ENCODE results near the gene CD72. TPM values are rescaled to one million over a fixed set of nuclear protein-coding genes. Genes with fewer than 3 reads are reported as not detected.

Gene CD72, protein sequence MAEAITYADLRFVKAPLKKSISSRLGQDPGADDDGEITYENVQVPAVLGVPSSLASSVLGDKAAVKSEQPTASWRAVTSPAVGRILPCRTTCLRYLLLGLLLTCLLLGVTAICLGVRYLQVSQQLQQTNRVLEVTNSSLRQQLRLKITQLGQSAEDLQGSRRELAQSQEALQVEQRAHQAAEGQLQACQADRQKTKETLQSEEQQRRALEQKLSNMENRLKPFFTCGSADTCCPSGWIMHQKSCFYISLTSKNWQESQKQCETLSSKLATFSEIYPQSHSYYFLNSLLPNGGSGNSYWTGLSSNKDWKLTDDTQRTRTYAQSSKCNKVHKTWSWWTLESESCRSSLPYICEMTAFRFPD
- total RNA-seq (2022) (0.70 and 0.95 TPM in 2 replicates), Bru-seq, nascent RNA (percentile 16 among the genes with signal in this experiment), BruChase-seq, experiment 1, labeled RNA remaining after a 2-hour chase (not detected), BruChase-seq, experiment 2, labeled RNA remaining after a 6-hour chase (percentile 15 among the genes with signal in this experiment)
- long read RNA-seq = 0 reads

DNA sequence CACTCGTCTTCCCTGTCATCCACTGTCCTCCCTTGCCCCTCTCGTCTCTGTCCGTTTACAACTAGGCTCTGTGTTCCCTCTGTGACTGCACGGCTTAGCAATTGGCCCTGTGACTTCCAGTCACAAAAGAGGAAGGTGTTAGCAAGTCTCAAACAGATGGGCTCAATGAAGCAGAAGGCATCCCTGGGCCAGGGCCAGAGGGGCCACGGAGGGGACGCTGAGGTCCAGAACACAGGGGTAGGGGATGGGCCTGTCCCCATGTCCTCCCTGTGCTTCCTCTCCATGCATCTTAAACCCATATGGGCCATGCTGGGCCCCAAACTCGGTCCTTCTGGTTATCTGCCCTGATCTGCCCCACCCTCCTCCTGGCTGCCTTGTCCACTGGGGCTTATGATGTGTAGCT is at the start of gene CD72:
Gene CD72, minus strand, starts transcription at position 89 of the 403 bp plus-strand sequence. CDS start 110 bp downstream, outside the sequence.
- POLR2A ChIA-PET = no interaction called here
- H3K27ac Mint-ChIP-seq (ENCODE audit: unreplicated experiment) = no peak within 1 kb of the TSS
- H3K27me3 Mint-ChIP-seq (ENCODE audit: insufficient read depth, unreplicated experiment) = peaks cover 13% of the 10 kb centered on the region
- CTCF ChIA-PET = interaction anchor here (0.6 kb wide), 1 partner anchor 57 kb away, joined by 6 read pairs; no protein-coding TSS in a partner anchor
- H3K4me3 Mint-ChIP-seq (ENCODE audit: unreplicated experiment) = peak within 1 kb of the TSS; percentile 60
- Histone ChIP-seq H3K27me3 (replicated peaks; ENCODE audit: control insufficient read depth, insufficient read depth, low read length) (no peaks in the 10 kb centered on the region), H3K4me3 (ENCODE audit: low read depth, low read length) (no peak within 1 kb of the TSS), H3K9me3 (no peaks in the 10 kb centered on the region), H3K36me3 (ENCODE audit: control insufficient read depth, insufficient read depth, low read length) (no peaks in the 10 kb centered on the region), H3K4me1 (no peaks in the 10 kb centered on the region)
- peaks cover 5% of the 10 kb centered on the region for H3K4me1 Mint-ChIP-seq (ENCODE audit: low read depth, unreplicated experiment)
- no peaks in the 10 kb centered on the region for H3K36me3 Mint-ChIP-seq (ENCODE audit: insufficient read depth, unreplicated experiment)
- intact Hi-C loops (cut with micrococcal nuclease; ENCODE audit: unreplicated experiment) = no loop called here
- no peaks in the 10 kb centered on the region for H3K9me3 Mint-ChIP-seq (ENCODE audit: unreplicated experiment)
- DNase-seq = no peak
- TF ChIP-seq, protein P1, sequence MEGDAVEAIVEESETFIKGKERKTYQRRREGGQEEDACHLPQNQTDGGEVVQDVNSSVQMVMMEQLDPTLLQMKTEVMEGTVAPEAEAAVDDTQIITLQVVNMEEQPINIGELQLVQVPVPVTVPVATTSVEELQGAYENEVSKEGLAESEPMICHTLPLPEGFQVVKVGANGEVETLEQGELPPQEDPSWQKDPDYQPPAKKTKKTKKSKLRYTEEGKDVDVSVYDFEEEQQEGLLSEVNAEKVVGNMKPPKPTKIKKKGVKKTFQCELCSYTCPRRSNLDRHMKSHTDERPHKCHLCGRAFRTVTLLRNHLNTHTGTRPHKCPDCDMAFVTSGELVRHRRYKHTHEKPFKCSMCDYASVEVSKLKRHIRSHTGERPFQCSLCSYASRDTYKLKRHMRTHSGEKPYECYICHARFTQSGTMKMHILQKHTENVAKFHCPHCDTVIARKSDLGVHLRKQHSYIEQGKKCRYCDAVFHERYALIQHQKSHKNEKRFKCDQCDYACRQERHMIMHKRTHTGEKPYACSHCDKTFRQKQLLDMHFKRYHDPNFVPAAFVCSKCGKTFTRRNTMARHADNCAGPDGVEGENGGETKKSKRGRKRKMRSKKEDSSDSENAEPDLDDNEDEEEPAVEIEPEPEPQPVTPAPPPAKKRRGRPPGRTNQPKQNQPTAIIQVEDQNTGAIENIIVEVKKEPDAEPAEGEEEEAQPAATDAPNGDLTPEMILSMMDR (IDR thresholded peaks at IDR 0.05; ENCODE audit: insufficient read depth in 1 of 2, low read depth in 1 of 2, low read length in 1 of 2, severe bottlenecking in 1 of 2, unreplicated experiment in 1 of 2) = no peak
- BruUV-seq (replicated peaks) = no TSS peak

GRCh38 chr9:35667939-35668338 is 49.7 kb upstream of the CD72 start:
- Mint-ChIP-seq H3K27me3 (ENCODE audit: insufficient read depth, unreplicated experiment) (no peaks in the 10 kb centered on the region), H3K27ac (ENCODE audit: unreplicated experiment) (peak overlapping the region; percentile 16), H3K4me1 (ENCODE audit: low read depth, unreplicated experiment) (peaks cover 22% of the 10 kb centered on the region), H3K4me3 (ENCODE audit: unreplicated experiment) (no peak overlapping the region), H3K9me3 (ENCODE audit: unreplicated experiment) (peaks cover 12% of the 10 kb centered on the region), H3K36me3 (ENCODE audit: insufficient read depth, unreplicated experiment) (peaks cover 13% of the 10 kb centered on the region)
- no TSS peak for BruUV-seq (replicated peaks)
- ChIA-PET POLR2A (no interaction called here), CTCF (no interaction called here)
- DNase-seq = no peak
- Histone ChIP-seq H3K4me1 (peaks cover 34% of the 10 kb centered on the region), H3K9me3 (no peaks in the 10 kb centered on the region), H3K4me3 (ENCODE audit: low read depth, low read length) (no peak overlapping the region), H3K36me3 (ENCODE audit: control insufficient read depth, insufficient read depth, low read length) (no peaks in the 10 kb centered on the region), H3K27me3 (replicated peaks; ENCODE audit: control insufficient read depth, insufficient read depth, low read length) (no peaks in the 10 kb centered on the region)
- intact Hi-C loops (cut with micrococcal nuclease; ENCODE audit: unreplicated experiment) = loop anchor here (2.0 kb wide), 1 partner anchor 65 kb away; the partner anchor contains the start of genes CREB3 and TLN1
- TF ChIP-seq, protein P1 (IDR thresholded peaks at IDR 0.05; ENCODE audit: insufficient read depth in 1 of 2, low read depth in 1 of 2, low read length in 1 of 2, severe bottlenecking in 1 of 2, unreplicated experiment in 1 of 2) = no peak

DNA sequence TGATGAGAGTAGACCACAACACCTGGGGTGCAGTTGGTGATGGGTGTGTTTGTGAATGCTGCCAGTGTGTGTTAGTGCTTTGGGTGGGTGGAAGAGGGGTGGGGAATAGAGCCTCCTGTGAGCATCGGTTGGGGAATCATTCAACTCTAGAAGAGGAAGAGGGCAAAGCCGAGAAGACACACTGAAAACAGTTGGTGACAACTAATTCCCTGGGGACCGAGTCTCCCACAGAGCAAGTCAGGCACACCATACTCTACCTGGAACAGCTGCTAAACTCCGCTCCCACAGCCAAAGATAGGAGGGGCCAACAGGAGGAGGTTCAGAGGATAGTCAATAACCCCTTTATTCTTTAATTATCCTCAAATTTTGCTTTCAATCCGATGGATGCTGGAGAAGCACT is 48.3 kb upstream of the CD72 start:
- H3K4me3 ChIP-seq (ENCODE audit: low read depth, low read length) = no peak overlapping the region
- no peaks in the 10 kb centered on the region for H3K9me3 ChIP-seq
- peaks cover 34% of the 10 kb centered on the region for H3K4me1 ChIP-seq
- no peaks in the 10 kb centered on the region for H3K36me3 ChIP-seq (ENCODE audit: control insufficient read depth, insufficient read depth, low read length)
- no peak overlapping the region for H3K27ac Mint-ChIP-seq (ENCODE audit: unreplicated experiment)
- H3K4me1 Mint-ChIP-seq (ENCODE audit: low read depth, unreplicated experiment) = peaks cover 29% of the 10 kb centered on the region
- BruUV-seq (replicated peaks) = no TSS peak
- no peaks in the 10 kb centered on the region for H3K27me3 ChIP-seq (replicated peaks; ENCODE audit: control insufficient read depth, insufficient read depth, low read length)
- no peak overlapping the region for H3K4me3 Mint-ChIP-seq (ENCODE audit: unreplicated experiment)
- POLR2A ChIA-PET = interaction anchor here (1.1 to 2.0 kb wide), 2 partner anchors 61 to 62 kb away, joined by 3 to 5 read pairs; no protein-coding TSS in a partner anchor
- CTCF ChIA-PET = interaction anchor here (3.7 kb wide), 1 partner anchor 30 kb away, joined by 35 read pairs; no protein-coding TSS in a partner anchor
- intact Hi-C loops (cut with micrococcal nuclease; ENCODE audit: unreplicated experiment) = no loop called here
- DNase-seq = no peak
- TF ChIP-seq, protein P1 (IDR thresholded peaks at IDR 0.05; ENCODE audit: insufficient read depth in 1 of 2, low read depth in 1 of 2, low read length in 1 of 2, severe bottlenecking in 1 of 2, unreplicated experiment in 1 of 2) = no peak
- no peaks in the 10 kb centered on the region for H3K27me3 Mint-ChIP-seq (ENCODE audit: insufficient read depth, unreplicated experiment)
- peaks cover 25% of the 10 kb centered on the region for H3K36me3 Mint-ChIP-seq (ENCODE audit: insufficient read depth, unreplicated experiment)
- H3K9me3 Mint-ChIP-seq (ENCODE audit: unreplicated experiment) = peaks cover 12% of the 10 kb centered on the region

Measured in Caco-2 (cell line).